A549 treated with AZD2906 at 1 μM for 4 hours (cell line): ENCODE measurements around the gene C1orf105. TPM values are rescaled to one million over a fixed set of nuclear protein-coding genes. Genes with fewer than 3 reads are reported as not detected.

Experiments
- total RNA-seq: library from RNA; stranded (reverse); fragments of 200-300 nt; extraction: Qiagen RNA extraction; gene quantifications from 5 replicates; pipeline ENCODE4 v1.2.3, GENCODE V29; 2022

C1orf105 gene
- 0.15 TPM in 1 of 5 replicates, not detected in the others for total RNA-seq

GRCh38 chr1:172420385-172420784, at the start of gene C1orf105:
TSS of gene C1orf105 (plus strand) at chr1:172420685. CDS start at chr1:172420886, 201 bp downstream.

DNA sequence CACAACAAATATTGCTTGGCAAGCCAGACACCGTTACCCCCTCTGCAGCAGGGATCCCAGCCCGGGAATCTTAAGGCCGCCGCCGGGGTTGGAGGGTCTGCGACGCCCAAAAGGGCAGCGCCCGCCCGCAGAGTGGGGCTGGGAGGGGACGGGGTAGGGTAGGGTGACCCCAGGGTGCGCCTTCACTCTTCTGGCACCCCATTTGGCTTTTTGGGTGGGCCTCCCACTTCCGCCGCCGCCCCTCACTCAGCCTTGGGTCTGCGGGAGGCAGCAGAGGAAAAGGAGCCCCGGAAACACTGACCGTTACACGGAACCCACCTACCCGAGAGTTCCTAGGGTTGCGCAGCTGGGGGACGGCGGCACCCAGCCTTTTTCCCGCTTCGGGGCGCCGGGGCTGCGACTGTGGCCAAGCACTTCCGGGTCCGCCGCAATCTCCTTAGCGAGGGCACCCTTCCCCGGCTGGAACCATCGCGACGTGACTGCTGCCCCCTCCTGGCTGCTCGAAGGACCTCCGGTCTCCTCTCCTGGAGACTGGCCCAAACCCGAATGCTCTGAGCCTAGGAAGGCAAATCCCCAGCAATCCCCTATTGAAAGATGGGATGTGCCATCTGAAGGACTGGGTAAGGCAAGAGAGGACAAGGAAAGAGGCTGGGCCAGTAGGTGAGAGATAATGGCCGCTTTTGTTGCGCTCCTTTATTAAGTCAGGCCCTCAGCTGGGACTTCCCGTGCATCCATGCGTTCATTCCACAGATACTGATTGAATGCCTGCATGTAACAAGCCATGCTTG, 23.4 kb downstream of the C1orf105 start, which contains the start of gene PIGC:
Gene PIGC, minus strand, starts transcription at position 404 of the 788 bp plus-strand sequence. CDS start 1,447 bp downstream, outside the sequence.

Other genes starting within 250 kb of the C1orf105 start
- gene PIGC, start 23.4 kb downstream of the C1orf105 start, total RNA-seq = 32.4 to 38.2 TPM (median 37.7 TPM) in 5 replicates
- 8.4 to 10.7 TPM (median 9.4 TPM) in 5 replicates for gene SUCO, start 112.5 kb downstream of the C1orf105 start, total RNA-seq
- gene FASLG, start 238.4 kb downstream of the C1orf105 start, total RNA-seq = not detected in 5 replicates